ENCODE data around the gene AZU1.

AZU1 gene

DNA sequence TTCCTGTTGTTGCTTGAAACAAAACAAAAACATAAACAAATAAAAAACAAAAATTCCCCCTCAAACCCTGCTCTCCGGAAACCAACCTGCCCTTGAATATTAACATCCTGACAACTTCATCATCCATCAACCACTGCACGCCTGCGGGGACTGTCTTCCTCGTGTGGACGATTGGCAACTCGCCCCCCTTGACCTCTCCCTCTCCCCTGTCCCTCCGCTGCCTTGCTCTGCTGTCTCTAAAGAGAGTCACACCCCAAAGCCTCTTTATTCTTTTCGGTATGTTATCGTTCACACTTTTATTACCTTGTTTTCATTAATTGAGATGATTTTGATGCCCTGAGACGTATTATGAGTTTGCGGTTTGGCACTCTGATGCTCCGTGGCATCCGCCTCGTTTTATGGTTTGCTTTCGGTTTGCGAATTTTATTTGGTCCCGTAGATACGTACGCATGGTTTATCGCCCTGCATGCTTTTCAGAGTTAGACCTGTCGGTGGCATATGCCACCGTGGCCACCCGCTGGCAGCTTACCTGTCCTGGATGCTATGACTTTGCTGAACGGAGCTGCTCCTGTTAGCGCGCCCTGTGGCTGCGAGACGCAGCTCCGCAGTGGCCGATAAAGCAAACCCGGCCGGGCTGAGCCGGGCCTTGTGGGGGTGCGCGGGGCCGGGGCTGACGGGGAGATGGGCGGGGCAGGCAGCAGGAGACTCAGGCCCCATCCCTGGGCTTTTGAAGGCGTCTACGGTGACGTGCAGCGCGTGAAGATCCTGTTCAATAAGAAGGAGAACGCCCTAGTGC is 19.8 kb upstream of the AZU1 start:
- H3K27ac ChIP-seq = no peak overlapping the region
- TF ChIP-seq ZFX (IDR thresholded peaks at IDR 0.05) (no peak), CTCF (conservative IDR thresholded peaks at IDR 0.05) (no peak)

GRCh38 chr19:808423-808775 is 19.2 kb upstream of the AZU1 start:
- no peak overlapping the region for H3K27ac ChIP-seq
- TF ChIP-seq ZFX (IDR thresholded peaks at IDR 0.05) = no peak
- TF ChIP-seq CTCF (conservative IDR thresholded peaks at IDR 0.05) = no peak

GRCh38 chr19:810077-810855 is 17.4 kb upstream of the AZU1 start:
- H3K27ac ChIP-seq = no peak overlapping the region
- no peak for TF ChIP-seq CTCF (conservative IDR thresholded peaks at IDR 0.05)
- no peak for TF ChIP-seq ZFX (IDR thresholded peaks at IDR 0.05)

- no peak overlapping the region for H3K27ac ChIP-seq
- TF ChIP-seq CTCF (conservative IDR thresholded peaks at IDR 0.05) (no peak), ZFX (IDR thresholded peaks at IDR 0.05) (no peak)
These were observed 16.7 kb upstream of the AZU1 start for GRCh38 chr19:810883-811489.

DNA sequence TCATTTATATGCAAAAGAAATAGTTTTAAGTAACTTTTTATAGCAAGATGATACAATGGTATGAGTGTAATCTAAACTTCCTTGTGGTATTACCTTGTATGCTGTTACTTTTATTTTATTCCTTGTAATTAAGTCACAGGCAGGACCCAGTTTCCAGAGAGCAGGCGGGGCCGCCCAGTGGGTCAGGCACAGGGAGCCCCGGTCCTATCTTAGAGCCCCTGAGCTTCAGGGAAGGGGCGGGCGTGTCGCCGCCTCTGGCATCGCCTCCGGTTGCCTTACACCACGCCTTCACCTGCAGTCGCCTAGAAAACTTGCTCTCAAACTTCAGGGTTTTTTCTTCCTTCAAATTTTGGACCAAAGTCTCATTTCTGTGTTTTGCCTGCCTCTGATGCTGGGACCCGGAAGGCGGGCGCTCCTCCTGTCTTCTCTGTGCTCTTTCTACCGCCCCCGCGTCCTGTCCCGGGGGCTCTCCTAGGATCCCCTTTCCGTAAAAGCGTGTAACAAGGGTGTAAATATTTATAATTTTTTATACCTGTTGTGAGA is 16.1 kb upstream of the AZU1 start:
- no peak overlapping the region for H3K27ac ChIP-seq
- TF ChIP-seq CTCF (conservative IDR thresholded peaks at IDR 0.05) = no peak
- no peak for TF ChIP-seq ZFX (IDR thresholded peaks at IDR 0.05)

- no peak for TF ChIP-seq ZFX (IDR thresholded peaks at IDR 0.05)
- TF ChIP-seq CTCF (conservative IDR thresholded peaks at IDR 0.05) = no peak
- H3K27ac ChIP-seq = no peak overlapping the region
These were observed 15.4 kb upstream of the AZU1 start for GRCh38 chr19:812049-812746.
